Tibial nerve (tissue), 4 donors: Measurements from ENCODE around the gene GLYATL3. TPM values are rescaled to one million over a fixed set of nuclear protein-coding genes. Genes with fewer than 3 reads are reported as not detected.

Experiments
- DNase-seq, 2 donors: peaks; one replicate each; pipeline ENCODE4 v3.0.0-alpha.2; 2019; ENCODE audit warnings: low spot score in 2 of 2
- H3K27ac ChIP-seq, 4 donors: fragments of 200-600 bp; sonication (generic) in 3 of 4; one replicate each; pipeline ENCODE4 v1.5.1; 2017 to 2019; ENCODE audit warnings: mild to moderate bottlenecking in 1 of 4
- H3K27me3 ChIP-seq, 2 donors: fragments of 200-600 bp; sonication (generic) in 1 of 2; one replicate each; pipeline versions ENCODE4 v1.5.1 to v1.6.0; 2017 to 2019
- H3K36me3 ChIP-seq, 3 donors: fragments of 200-600 bp; sonication (generic); one replicate each; pipeline ENCODE4 v1.5.1; 2018 to 2019
- H3K4me1 ChIP-seq, 4 donors: fragments of 200-600 bp; sonication (generic) in 3 of 4; one replicate each; pipeline ENCODE4 v1.5.1; 2017 to 2019
- H3K4me3 ChIP-seq, 4 donors: fragments of 200-600 bp; sonication (generic) in 3 of 4; one replicate each; pipeline ENCODE4 v1.5.1; 2017 to 2019; ENCODE audit warnings: mild to moderate bottlenecking in 1 of 4, moderate library complexity in 1 of 4
- H3K9me3 ChIP-seq, 4 donors: fragments of 200-600 bp; sonication (generic) in 3 of 4; one replicate each; pipeline ENCODE4 v1.5.1; 2017 to 2019
- CTCF ChIP-seq, 5 experiments: fragments of 200-600 bp in 3 of 5; fragments of 450-650 bp in 2 of 5; sonication (generic) in 3 of 5; IDR thresholded peaks; one replicate each; pipeline ENCODE4 v1.5.1; 2016 to 2019; ENCODE audit warnings: antibody characterized with exemption in 5 of 5, mild to moderate bottlenecking in 3 of 5, moderate library complexity in 2 of 5
- EP300 ChIP-seq, 2 donors: sonication (generic); formaldehyde crosslinking; IDR thresholded peaks; one replicate each; pipeline ENCODE4 v1.6.1; 2017; ENCODE audit warnings: antibody characterized with exemption in 2 of 2, mild to moderate bottlenecking in 1 of 2
- POLR2A ChIP-seq, 2 donors: fragments of 450-650 bp; IDR thresholded peaks; one replicate each; pipeline ENCODE4 v1.6.1; 2017; ENCODE audit warnings: antibody characterized with exemption in 2 of 2, mild to moderate bottlenecking in 2 of 2, moderate library complexity in 2 of 2
- WGBS, 2 donors: methylation state at CpG; one replicate each; pipeline ENCODE4 v1.1.5; 2018; 5-methylcytosine and 5-hydroxymethylcytosine counted together
- total RNA-seq, 4 donors: library from RNA; depleted of rRNA; stranded (reverse); fragments of >200 nt; gene quantifications; one replicate each; pipeline ENCODE4 v1.1.0, GENCODE V29; 2016

The GLYATL3 gene
- total RNA-seq, 4 donors from 2014 or later = not detected

DNA sequence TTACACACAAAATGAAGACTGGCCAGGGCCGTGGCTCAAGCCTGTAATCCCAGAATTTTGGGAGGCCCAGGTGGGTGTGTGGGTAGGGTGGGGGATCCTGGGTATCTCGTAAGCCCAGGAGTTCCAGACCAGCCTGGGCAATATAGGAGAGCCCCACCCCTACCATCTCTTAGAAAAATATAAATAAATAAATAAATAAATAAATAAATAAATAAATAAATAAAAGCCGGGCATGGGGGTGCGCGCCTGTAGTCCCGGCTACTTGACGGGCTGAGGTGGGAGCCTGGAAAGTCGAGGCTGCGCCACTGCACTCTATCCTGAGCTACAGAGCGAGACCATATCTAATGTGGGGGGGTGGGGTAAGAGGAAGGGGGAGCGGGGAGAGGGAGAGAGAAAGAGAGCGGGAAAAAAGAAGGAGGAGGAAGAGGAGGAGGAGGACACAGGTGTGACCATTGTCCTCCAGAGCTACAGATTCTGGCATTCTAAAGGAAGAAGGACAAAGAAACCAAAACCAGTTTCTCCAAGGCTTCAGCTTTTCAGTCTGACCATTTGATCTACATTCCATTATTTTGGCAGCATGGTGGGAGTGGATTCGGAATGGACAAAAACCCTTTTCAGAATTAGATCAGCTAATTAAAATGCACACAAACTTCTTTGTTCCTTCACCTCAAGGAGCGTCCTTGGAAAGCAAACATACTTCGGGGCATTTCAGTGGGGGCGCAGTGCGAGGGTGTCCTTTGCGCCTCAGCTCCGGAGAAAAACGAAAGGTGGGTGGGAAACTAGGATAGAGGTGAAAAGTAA is 50.2 kb downstream of the GLYATL3 start:
- no peak overlapping the region for H3K27ac ChIP-seq
- peak overlapping the region; percentile 32 to 66 (median 48) for H3K4me3 ChIP-seq
- peaks cover 0 to 20% of the 10 kb centered on the region in 2 donors for H3K27me3 ChIP-seq
- 32 to 38% methylated on average over 19 of the region's 20 CpGs for WGBS, 2 donors
- H3K9me3 ChIP-seq = no peaks in the 10 kb centered on the region
- TF ChIP-seq POLR2A (IDR thresholded peaks at IDR 0.05) = no peak
- TF ChIP-seq EP300 (IDR thresholded peaks at IDR 0.05) = no peak
- TF ChIP-seq CTCF (IDR thresholded peaks at IDR 0.05) = no peak
- no peaks in the 10 kb centered on the region for H3K36me3 ChIP-seq
- H3K4me1 ChIP-seq = peaks cover 0 to 21% (median 6%) of the 10 kb centered on the region in 4 donors
- DNase-seq = no peak

DNA sequence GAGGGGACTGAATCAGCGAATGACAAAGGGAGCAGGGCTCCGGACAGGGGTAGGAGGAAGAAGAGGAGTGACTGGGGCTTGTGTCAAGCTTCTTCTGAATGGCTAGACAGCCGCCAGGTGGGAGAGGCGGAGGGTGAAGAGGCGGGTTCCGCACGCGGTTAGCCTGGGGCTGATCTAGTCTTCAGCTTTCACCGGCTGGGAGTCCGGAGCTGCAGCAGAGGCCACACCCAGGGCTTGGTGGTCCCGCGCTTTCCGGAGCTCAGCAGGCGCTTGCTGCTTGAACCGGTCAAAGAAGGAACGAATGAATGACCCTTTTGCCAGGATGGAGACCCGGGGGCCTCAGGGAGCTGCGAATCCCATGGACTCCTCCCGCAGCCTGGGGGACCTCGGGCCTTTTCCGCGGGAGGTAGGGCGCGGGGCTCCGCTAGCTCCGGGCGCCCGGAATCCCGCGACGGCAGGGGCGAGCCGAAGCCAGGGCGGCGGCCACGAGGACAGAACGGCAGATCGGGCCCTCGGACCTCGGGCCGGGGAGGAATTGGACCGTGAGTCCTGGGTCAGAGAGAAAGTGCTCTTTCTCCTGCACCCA is 50.9 kb downstream of the GLYATL3 start, which contains the start of gene C6orf141:
Gene C6orf141, plus strand, starts transcription at position 177 of the 586 bp plus-strand sequence. Its CDS starts 125 bp downstream, at position 302.
- no peaks in the 10 kb centered on the region for H3K36me3 ChIP-seq
- peaks cover 0 to 20% of the 10 kb centered on the region in 2 donors for H3K27me3 ChIP-seq
- peak within 1 kb of the TSS in 1 of 4 donors; percentile 35 for H3K27ac ChIP-seq
- H3K4me1 ChIP-seq = peaks cover 0 to 21% (median 6%) of the 10 kb centered on the region in 4 donors
- H3K9me3 ChIP-seq = no peaks in the 10 kb centered on the region
- H3K4me3 ChIP-seq = peak within 1 kb of the TSS; percentile 32 to 66 (median 48)
- no peak for DNase-seq
- 1% methylated on average over 37 to 40 of the region's 42 CpGs for WGBS, 2 donors
- TF ChIP-seq EP300 (IDR thresholded peaks at IDR 0.05) (no peak), CTCF (IDR thresholded peaks at IDR 0.05) (no peak), POLR2A (IDR thresholded peaks at IDR 0.05) (no peak)

GRCh38 chr6:49551078-49551865 is 51.5 kb downstream of the GLYATL3 start:
- Histone ChIP-seq H3K4me1 (peaks cover 0 to 21% (median 6%) of the 10 kb centered on the region in 4 donors), H3K4me3 (peak overlapping the region; percentile 32 to 66 (median 48)), H3K36me3 (no peaks in the 10 kb centered on the region), H3K27ac (peak overlapping the region in 1 of 4 donors; percentile 35), H3K27me3 (peaks cover 0 to 20% of the 10 kb centered on the region in 2 donors), H3K9me3 (no peaks in the 10 kb centered on the region)
- 1 to 3% methylated on average over 16 to 24 of the region's 38 CpGs for WGBS, 2 donors
- TF ChIP-seq CTCF (IDR thresholded peaks at IDR 0.05) (no peak), EP300 (IDR thresholded peaks at IDR 0.05) (no peak), POLR2A (IDR thresholded peaks at IDR 0.05) (no peak)
- DNase-seq = no peak

DNA sequence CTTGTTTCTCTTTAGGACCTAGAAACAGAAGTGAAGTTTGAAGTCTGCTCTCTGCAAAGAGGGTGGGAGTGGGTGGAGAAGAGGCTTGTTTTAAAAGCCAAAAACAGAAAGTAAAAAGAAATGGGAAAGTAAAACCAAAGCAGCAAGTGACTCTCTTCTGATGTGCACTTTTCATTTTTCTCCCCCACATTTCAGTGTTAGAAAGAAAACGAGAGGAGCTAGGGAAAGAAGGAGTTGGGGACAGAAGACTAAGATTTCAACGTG is 52.1 kb downstream of the GLYATL3 start:
- no peaks in the 10 kb centered on the region for H3K36me3 ChIP-seq
- no peaks in the 10 kb centered on the region for H3K9me3 ChIP-seq
- TF ChIP-seq CTCF (IDR thresholded peaks at IDR 0.05) (no peak), POLR2A (IDR thresholded peaks at IDR 0.05) (no peak), EP300 (IDR thresholded peaks at IDR 0.05) (no peak)
- H3K27ac ChIP-seq = peak overlapping the region in 1 of 4 donors; percentile 35
- H3K4me1 ChIP-seq = peaks cover 0 to 21% (median 6%) of the 10 kb centered on the region in 4 donors
- no peak for DNase-seq
- H3K4me3 ChIP-seq = peak overlapping the region in 3 of 4 donors; percentile 43 to 66 (median 54)
- peaks cover 0 to 20% of the 10 kb centered on the region in 2 donors for H3K27me3 ChIP-seq
- whole genome bisulfite sequencing, 2 donors = 17 to 18% methylated on average over 2 of the region's 2 CpGs
